Uterus (tissue), 2 donors: ENCODE data around the gene CNNM3.
"Not testable (repeated sequence)": the region's sequence is repeated elsewhere in the genome, so short reads cannot be mapped to it uniquely, and the experiment has no call there.

Experiments
- CTCF ChIP-seq, 4 experiments: fragments of 200-600 bp in 2 of 4; fragments of 450-650 bp in 2 of 4; sonication (generic) in 2 of 4; IDR thresholded peaks; one replicate each; pipeline ENCODE4 v1.5.1; 2016 to 2019; ENCODE audit warnings: antibody characterized with exemption in 4 of 4, mild to moderate bottlenecking in 2 of 4, moderate library complexity in 1 of 4
- POLR2A ChIP-seq, 2 donors: fragments of 450-650 bp; IDR thresholded peaks; one replicate each; pipeline ENCODE4 v1.6.1; 2016; ENCODE audit warnings: antibody characterized with exemption in 2 of 2, mild to moderate bottlenecking in 1 of 2, moderate library complexity in 1 of 2

- not testable (repeated sequence) for TF ChIP-seq CTCF, POLR2A (IDR thresholded peaks at IDR 0.05)
These were observed 47.0 kb downstream of the CNNM3 start for GRCh38 chr2:96863056-96863455.
